Measurements from ENCODE around the gene SORCS1. TPM values are rescaled to one million over a fixed set of nuclear protein-coding genes. Genes with fewer than 3 reads are reported as not detected.

SORCS1 gene
- total RNA-seq, 1 experiment from 2014 or later: 1.7 TPM

GRCh38 chr10:106952033-106952432 is 212.5 kb downstream of the SORCS1 start:
- Mint-ChIP-seq H3K36me3 (ENCODE audit: insufficient read depth in 1 of 3, low read depth in 3 of 3) (peaks cover 0 to 3% (median 2%) of the 10 kb centered on the region in 3 experiments; a peak in 2 of 7 replicates), H3K4me3 (no peak overlapping the region), H3K27me3 (ENCODE audit: low read depth) (no peaks in the 10 kb centered on the region; the same call in 1 of the 2 replicates), H3K4me1 (peaks cover 9 to 15% of the 10 kb centered on the region in 2 experiments), H3K27ac (no peak overlapping the region), H3K9me3 (peaks cover 0 to 4% of the 10 kb centered on the region in 2 experiments; a peak in 1 of 5 replicates)
- Histone ChIP-seq H3K4me2 (ENCODE audit: insufficient read depth, insufficient read length, low read length) (no peak overlapping the region), H2AK5ac (ENCODE audit: insufficient read length, low read length) (no peak overlapping the region), H2BK5ac (ENCODE audit: insufficient read length, low read length) (no peak overlapping the region), H3K27ac (ENCODE audit: insufficient read length, low read depth, low read length) (no peak overlapping the region), H2BK120ac (ENCODE audit: low read depth, low read length, poor library complexity, severe bottlenecking) (no peak overlapping the region), H3K14ac (ENCODE audit: insufficient read depth, low read length) (no peak overlapping the region), H3K23me2 (ENCODE audit: insufficient read length, low read depth, low read length, poor library complexity, severe bottlenecking) (no peaks in the 10 kb centered on the region), H4K5ac (ENCODE audit: insufficient read length, low read depth, low read length) (no peak overlapping the region), H3K4ac (ENCODE audit: low read depth, low read length) (no peak overlapping the region), H3K56ac (ENCODE audit: insufficient read length, low read depth, low read length) (no peak overlapping the region), H2AFZ (ENCODE audit: low read length) (no peak overlapping the region), H4K20me1 (ENCODE audit: control insufficient read depth, insufficient read depth, insufficient read length) (no peaks in the 10 kb centered on the region), H3K9me3 (ENCODE audit: control insufficient read depth, low read depth, low read length) (no peaks in the 10 kb centered on the region), H3K9ac (ENCODE audit: extremely low read depth, insufficient read length, low read length) (no peak overlapping the region), H3K79me2 (ENCODE audit: insufficient read depth, low read length) (no peaks in the 10 kb centered on the region), H2BK12ac (ENCODE audit: insufficient read length, low read depth, low read length) (no peak overlapping the region), H3K4me1 (ENCODE audit: insufficient read depth, low read length) (no peaks in the 10 kb centered on the region), H3K18ac (ENCODE audit: insufficient read length, low read depth, low read length) (no peak overlapping the region), H3T11ph (ENCODE audit: low read length) (no peak overlapping the region), H3K23ac (ENCODE audit: insufficient read length, low read depth, low read length) (no peak overlapping the region), H2BK20ac (ENCODE audit: low read depth, low read length, poor library complexity, severe bottlenecking) (no peak overlapping the region), H4K8ac (replicated peaks; ENCODE audit: insufficient read length, low read depth, low read length) (no peak overlapping the region), H2BK15ac (ENCODE audit: low read depth, low read length) (no peak overlapping the region), H4K91ac (ENCODE audit: insufficient read length, low read depth, low read length) (no peak overlapping the region), H3K79me1 (ENCODE audit: insufficient read depth, low read depth, low read length, poor library complexity, severe bottlenecking) (no peaks in the 10 kb centered on the region), H3K27me3 (ENCODE audit: insufficient read depth, low read length) (no peaks in the 10 kb centered on the region)
- DNase-seq: no peak
- TF ChIP-seq, protein P1, sequence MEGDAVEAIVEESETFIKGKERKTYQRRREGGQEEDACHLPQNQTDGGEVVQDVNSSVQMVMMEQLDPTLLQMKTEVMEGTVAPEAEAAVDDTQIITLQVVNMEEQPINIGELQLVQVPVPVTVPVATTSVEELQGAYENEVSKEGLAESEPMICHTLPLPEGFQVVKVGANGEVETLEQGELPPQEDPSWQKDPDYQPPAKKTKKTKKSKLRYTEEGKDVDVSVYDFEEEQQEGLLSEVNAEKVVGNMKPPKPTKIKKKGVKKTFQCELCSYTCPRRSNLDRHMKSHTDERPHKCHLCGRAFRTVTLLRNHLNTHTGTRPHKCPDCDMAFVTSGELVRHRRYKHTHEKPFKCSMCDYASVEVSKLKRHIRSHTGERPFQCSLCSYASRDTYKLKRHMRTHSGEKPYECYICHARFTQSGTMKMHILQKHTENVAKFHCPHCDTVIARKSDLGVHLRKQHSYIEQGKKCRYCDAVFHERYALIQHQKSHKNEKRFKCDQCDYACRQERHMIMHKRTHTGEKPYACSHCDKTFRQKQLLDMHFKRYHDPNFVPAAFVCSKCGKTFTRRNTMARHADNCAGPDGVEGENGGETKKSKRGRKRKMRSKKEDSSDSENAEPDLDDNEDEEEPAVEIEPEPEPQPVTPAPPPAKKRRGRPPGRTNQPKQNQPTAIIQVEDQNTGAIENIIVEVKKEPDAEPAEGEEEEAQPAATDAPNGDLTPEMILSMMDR (conservative IDR thresholded peaks at IDR 0.05): no peak
- WGBS (ENCODE audit: extremely low coverage, insufficient read length, low lambda C conversion rate): no CpG with 5 or more reads among the region's 1 CpG

Data from H9 (cell line).